SK-N-SH treated with all-trans-retinoic acid at 6 μM for 48 hours (cell line): Measurements from ENCODE around the gene KIF18B.
A peak's percentile ranks its signal among the peaks of the same experiment; 100 is the strongest.

Source experiments
- ATAC-seq: fragments of 200-7000 bp; cut with Tn5 transposase; 3 replicates; pipeline ENCODE4 v1.9.1; 2020; ENCODE audit warnings: mild to moderate bottlenecking, moderate library complexity
- ARNTL ChIP-seq: fragments of 450-650 bp; formaldehyde crosslinking; IDR thresholded peaks from 2 replicates; pipeline ENCODE4 v1.5.0; 2020; ENCODE audit warnings: low read depth, mild to moderate bottlenecking, moderate library complexity, borderline replicate concordance
- BACH2 ChIP-seq: fragments of 250-450 bp; sonication (Bioruptor Pico); IDR thresholded peaks from 2 replicates; pipeline ENCODE4 v1.9.0; 2021; ENCODE audit warnings: mild to moderate bottlenecking, borderline replicate concordance
- CREB5 ChIP-seq: fragments of 250-450 bp; sonication (Bioruptor Pico); IDR thresholded peaks from 2 replicates; pipeline ENCODE4 v1.5.1; 2020; ENCODE audit warnings: low read depth, mild to moderate bottlenecking, moderate library complexity
- CSDC2 ChIP-seq: fragments of 250-450 bp; sonication (Bioruptor Pico); IDR thresholded peaks from 2 replicates; pipeline ENCODE4 v1.5.0; 2020; ENCODE audit warnings: mild to moderate bottlenecking, moderate library complexity
- ISL1 ChIP-seq: fragments of 250-450 bp; sonication (Bioruptor Pico); IDR thresholded peaks from 2 replicates; pipeline ENCODE4 v2.1.2; 2022; ENCODE audit warnings: mild to moderate bottlenecking, moderate library complexity
- RARB ChIP-seq: fragments of 250-450 bp; sonication (Bioruptor Pico); IDR thresholded peaks from 2 replicates; pipeline ENCODE4 v1.8.0; 2021; ENCODE audit warnings: mild to moderate bottlenecking, moderate library complexity
- SNAI2 ChIP-seq: fragments of 250-450 bp; sonication (Bioruptor Pico); IDR thresholded peaks from 2 replicates; pipeline ENCODE4 v1.5.0; 2020; ENCODE audit warnings: mild to moderate bottlenecking, moderate library complexity
- TCF4 ChIP-seq: fragments of 250-450 bp; sonication (Bioruptor Pico); IDR thresholded peaks from 2 replicates; pipeline ENCODE4 v1.8.0; 2021; ENCODE audit warnings: mild to moderate bottlenecking, moderate library complexity, borderline replicate concordance
- TOX ChIP-seq: fragments of 250-450 bp; sonication (Bioruptor Pico); IDR thresholded peaks from 2 replicates; pipeline ENCODE4 v1.8.0; 2021; ENCODE audit warnings: mild to moderate bottlenecking, moderate library complexity, borderline replicate concordance
- ZC3H10 ChIP-seq: fragments of 250-450 bp; sonication (Bioruptor Pico); IDR thresholded peaks from 2 replicates; pipeline ENCODE4 v1.5.1; 2021; ENCODE audit warnings: mild to moderate bottlenecking, moderate library complexity
- ZFP3 ChIP-seq: fragments of 250-450 bp; sonication (Bioruptor Pico); IDR thresholded peaks from 2 replicates; pipeline ENCODE4 v1.5.0; 2020; ENCODE audit warnings: mild to moderate bottlenecking, moderate library complexity
- ZFP30 ChIP-seq: fragments of 450-650 bp; formaldehyde crosslinking; IDR thresholded peaks from 2 replicates; pipeline ENCODE4 v1.5.0; 2022; ENCODE audit warnings: mild to moderate bottlenecking, moderate library complexity
- ZNF70 ChIP-seq: fragments of 450-650 bp; formaldehyde crosslinking; IDR thresholded peaks from 2 replicates; pipeline ENCODE4 v1.5.0; 2020; ENCODE audit warnings: mild to moderate bottlenecking, moderate library complexity
- ZNF8 ChIP-seq: fragments of 450-650 bp; formaldehyde crosslinking; IDR thresholded peaks from 2 replicates; pipeline ENCODE4 v1.5.0; 2020; ENCODE audit warnings: mild to moderate bottlenecking, moderate library complexity
- TF ChIP-seq, protein P1 (sequence below): fragments of 250-450 bp; sonication (Bioruptor Pico); IDR thresholded peaks from 2 replicates; pipeline ENCODE4 v1.5.0; 2020; ENCODE audit warnings: mild to moderate bottlenecking, moderate library complexity
- TF ChIP-seq, protein P2 (sequence below): fragments of 250-450 bp; sonication (Bioruptor Pico); IDR thresholded peaks from 2 replicates; pipeline ENCODE4 v1.8.0; 2020; ENCODE audit warnings: mild to moderate bottlenecking, moderate library complexity, borderline replicate concordance
- TF ChIP-seq, protein P3 (sequence below): fragments of 250-450 bp; sonication (Bioruptor Pico); IDR thresholded peaks from 2 replicates; pipeline ENCODE4 v1.8.0; 2021; ENCODE audit warnings: low read depth, mild to moderate bottlenecking, moderate library complexity, borderline replicate concordance
- TF ChIP-seq, protein P4 (sequence below): fragments of 250-450 bp; sonication (Bioruptor Pico); IDR thresholded peaks from 2 replicates; pipeline ENCODE4 v1.5.1; 2021; ENCODE audit warnings: mild to moderate bottlenecking, moderate library complexity

Gene KIF18B

DNA sequence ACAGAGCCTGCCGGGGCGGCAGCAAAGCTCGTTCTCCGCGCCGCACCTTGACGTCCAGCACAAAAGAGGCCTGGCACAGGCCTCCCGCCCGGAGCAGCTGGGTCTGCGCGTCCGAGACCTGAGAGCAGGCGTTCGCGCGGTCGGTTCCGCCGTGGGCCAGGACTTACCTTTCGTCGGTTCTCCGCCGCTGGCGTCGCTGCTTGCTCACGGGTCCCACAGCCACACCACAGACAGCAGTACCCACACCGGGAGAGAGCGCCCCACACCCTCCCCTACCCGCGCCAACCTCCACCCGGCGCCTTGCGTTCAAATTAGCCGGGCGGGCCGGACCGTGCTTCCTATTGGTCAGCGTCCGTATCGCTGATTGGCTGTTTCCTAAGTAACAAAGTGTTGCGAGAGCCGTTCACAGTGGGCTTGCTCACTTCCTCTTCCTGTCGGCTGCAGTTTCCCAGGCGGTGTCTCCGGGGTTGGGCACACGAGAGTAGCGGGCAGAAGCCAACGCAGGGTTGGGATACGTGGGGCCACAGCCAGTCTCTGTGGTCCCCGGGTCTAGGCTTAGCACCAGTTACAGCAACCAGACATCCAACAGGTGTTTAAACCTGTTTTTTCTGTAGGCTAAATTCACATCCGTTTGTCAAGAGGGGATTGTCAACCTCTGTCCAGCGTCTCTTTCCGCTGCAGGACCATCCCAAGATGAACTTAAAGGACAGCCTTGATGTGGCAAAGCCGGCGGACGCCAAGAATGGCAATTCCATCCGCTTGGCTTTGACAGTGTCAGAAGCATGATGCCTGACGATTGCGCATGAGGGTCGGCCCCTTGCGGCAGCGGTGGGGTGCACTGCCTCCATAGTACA is at the start of gene KIF18B:
TSS of gene KIF18B (minus strand) at position 313 of the 854 bp plus-strand sequence. CDS start 11,429 bp downstream, outside the sequence.
- ATAC-seq: peak; percentile 98
- TF ChIP-seq, protein P1, sequence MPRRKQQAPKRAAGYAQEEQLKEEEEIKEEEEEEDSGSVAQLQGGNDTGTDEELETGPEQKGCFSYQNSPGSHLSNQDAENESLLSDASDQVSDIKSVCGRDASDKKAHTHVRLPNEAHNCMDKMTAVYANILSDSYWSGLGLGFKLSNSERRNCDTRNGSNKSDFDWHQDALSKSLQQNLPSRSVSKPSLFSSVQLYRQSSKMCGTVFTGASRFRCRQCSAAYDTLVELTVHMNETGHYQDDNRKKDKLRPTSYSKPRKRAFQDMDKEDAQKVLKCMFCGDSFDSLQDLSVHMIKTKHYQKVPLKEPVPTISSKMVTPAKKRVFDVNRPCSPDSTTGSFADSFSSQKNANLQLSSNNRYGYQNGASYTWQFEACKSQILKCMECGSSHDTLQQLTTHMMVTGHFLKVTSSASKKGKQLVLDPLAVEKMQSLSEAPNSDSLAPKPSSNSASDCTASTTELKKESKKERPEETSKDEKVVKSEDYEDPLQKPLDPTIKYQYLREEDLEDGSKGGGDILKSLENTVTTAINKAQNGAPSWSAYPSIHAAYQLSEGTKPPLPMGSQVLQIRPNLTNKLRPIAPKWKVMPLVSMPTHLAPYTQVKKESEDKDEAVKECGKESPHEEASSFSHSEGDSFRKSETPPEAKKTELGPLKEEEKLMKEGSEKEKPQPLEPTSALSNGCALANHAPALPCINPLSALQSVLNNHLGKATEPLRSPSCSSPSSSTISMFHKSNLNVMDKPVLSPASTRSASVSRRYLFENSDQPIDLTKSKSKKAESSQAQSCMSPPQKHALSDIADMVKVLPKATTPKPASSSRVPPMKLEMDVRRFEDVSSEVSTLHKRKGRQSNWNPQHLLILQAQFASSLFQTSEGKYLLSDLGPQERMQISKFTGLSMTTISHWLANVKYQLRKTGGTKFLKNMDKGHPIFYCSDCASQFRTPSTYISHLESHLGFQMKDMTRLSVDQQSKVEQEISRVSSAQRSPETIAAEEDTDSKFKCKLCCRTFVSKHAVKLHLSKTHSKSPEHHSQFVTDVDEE (CRISPR knock-in tag): 0 out of 2 replicates have a peak, but pooled peaks have one; percentile 17
- TF ChIP-seq ZFP3 (CRISPR knock-in tag): no peak
- TF ChIP-seq, all 23 proteins: peak for 1

GRCh38 chr17:44996304-44996703 is 48.7 kb upstream of the KIF18B start:
- ATAC-seq: no peak
- TF ChIP-seq TCF4 (CRISPR knock-in tag) (no peak), ZC3H10 (no peak), ISL1 (CRISPR knock-in tag) (no peak), CSDC2 (no peak), ZNF8 (CRISPR knock-in tag) (no peak), ZFP30 (CRISPR knock-in tag) (no peak), TOX (CRISPR knock-in tag) (no peak), ARNTL (CRISPR knock-in tag) (no peak), ZFP3 (CRISPR knock-in tag) (no peak), ZNF70 (no peak), SNAI2 (CRISPR knock-in tag) (no peak), RARB (no peak), BACH2 (no peak), CREB5 (CRISPR knock-in tag) (no peak)
- TF ChIP-seq, protein P2, sequence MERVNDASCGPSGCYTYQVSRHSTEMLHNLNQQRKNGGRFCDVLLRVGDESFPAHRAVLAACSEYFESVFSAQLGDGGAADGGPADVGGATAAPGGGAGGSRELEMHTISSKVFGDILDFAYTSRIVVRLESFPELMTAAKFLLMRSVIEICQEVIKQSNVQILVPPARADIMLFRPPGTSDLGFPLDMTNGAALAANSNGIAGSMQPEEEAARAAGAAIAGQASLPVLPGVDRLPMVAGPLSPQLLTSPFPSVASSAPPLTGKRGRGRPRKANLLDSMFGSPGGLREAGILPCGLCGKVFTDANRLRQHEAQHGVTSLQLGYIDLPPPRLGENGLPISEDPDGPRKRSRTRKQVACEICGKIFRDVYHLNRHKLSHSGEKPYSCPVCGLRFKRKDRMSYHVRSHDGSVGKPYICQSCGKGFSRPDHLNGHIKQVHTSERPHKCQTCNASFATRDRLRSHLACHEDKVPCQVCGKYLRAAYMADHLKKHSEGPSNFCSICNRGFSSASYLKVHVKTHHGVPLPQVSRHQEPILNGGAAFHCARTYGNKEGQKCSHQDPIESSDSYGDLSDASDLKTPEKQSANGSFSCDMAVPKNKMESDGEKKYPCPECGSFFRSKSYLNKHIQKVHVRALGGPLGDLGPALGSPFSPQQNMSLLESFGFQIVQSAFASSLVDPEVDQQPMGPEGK: no peak
- TF ChIP-seq, protein P3, sequence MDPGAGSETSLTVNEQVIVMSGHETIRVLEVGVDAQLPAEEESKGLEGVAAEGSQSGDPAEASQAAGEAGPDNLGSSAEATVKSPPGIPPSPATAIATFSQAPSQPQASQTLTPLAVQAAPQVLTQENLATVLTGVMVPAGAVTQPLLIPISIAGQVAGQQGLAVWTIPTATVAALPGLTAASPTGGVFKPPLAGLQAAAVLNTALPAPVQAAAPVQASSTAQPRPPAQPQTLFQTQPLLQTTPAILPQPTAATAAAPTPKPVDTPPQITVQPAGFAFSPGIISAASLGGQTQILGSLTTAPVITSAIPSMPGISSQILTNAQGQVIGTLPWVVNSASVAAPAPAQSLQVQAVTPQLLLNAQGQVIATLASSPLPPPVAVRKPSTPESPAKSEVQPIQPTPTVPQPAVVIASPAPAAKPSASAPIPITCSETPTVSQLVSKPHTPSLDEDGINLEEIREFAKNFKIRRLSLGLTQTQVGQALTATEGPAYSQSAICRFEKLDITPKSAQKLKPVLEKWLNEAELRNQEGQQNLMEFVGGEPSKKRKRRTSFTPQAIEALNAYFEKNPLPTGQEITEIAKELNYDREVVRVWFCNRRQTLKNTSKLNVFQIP: no peak
- TF ChIP-seq, protein P1 (CRISPR knock-in tag): no peak
- TF ChIP-seq, protein P4, sequence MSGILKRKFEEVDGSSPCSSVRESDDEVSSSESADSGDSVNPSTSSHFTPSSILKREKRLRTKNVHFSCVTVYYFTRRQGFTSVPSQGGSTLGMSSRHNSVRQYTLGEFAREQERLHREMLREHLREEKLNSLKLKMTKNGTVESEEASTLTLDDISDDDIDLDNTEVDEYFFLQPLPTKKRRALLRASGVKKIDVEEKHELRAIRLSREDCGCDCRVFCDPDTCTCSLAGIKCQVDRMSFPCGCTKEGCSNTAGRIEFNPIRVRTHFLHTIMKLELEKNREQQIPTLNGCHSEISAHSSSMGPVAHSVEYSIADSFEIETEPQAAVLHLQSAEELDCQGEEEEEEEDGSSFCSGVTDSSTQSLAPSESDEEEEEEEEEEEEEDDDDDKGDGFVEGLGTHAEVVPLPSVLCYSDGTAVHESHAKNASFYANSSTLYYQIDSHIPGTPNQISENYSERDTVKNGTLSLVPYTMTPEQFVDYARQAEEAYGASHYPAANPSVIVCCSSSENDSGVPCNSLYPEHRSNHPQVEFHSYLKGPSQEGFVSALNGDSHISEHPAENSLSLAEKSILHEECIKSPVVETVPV (CRISPR knock-in tag): no peak
- TF ChIP-seq, all 23 proteins: peak for 0
